ENCODE results near the gene METTL27.

DNA sequence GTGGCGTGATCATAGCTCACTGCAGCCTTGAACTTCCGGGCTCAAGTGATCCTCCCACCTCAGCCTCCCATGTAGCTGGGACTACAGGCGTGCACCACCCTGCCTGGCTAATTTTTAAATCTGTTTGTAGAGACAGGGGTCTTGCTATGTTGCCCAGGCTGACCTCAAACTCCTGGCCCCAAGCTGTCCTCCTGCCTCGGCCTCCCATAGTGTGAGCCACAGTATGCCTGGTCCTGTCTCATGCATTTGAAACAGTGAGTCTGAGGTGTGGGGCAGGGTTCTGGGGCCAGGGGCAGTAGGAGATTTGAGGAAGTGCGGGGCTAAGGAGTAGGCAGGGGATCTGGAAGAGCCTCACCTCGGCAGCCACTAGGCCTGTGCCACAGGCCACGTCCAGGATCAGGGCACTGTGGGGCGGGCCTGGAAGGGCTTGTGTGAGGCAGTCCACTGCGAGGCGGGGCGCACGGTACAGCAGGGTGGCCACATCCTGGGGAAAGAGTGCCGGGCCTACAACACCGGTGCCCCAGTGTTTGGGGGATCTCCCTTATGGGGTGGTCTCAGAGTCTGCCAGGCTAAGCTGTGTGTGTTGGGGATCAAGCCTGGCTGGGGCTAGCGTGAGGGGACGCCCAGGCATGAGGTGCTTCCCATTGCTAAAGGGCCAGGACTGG lies 1.5 kb downstream of the METTL27 start:
- TF ChIP-seq GATA3 (IDR thresholded peaks at IDR 0.05; ENCODE audit: low read depth, low read length) (no peak), GATA2 (IDR thresholded peaks at IDR 0.05; ENCODE audit: low read depth, low read length) (no peak)
